HG03521 (cell line): Measurements from ENCODE around the gene ZNF831.

Experiments
- ATAC-seq: cut with Tn5 transposase; IDR thresholded peaks from one replicate; pipeline ENCODE4 v1.9.1; 2021; ENCODE audit warnings: mild to moderate bottlenecking, moderate library complexity; ENCODE audit not compliant: unreplicated experiment

Gene ZNF831

GRCh38 chr20:59207742-59208357 lies 44.2 kb downstream of the ZNF831 start:
- no peak for ATAC-seq

GRCh38 chr20:59210186-59210585 lies 46.6 kb downstream of the ZNF831 start:
- ATAC-seq: no peak

- no peak for ATAC-seq
These were observed 47.7 kb downstream of the ZNF831 start for GRCh38 chr20:59211208-59211765.

- ATAC-seq: no peak
These were observed 50.5 kb downstream of the ZNF831 start for GRCh38 chr20:59214073-59214472.

GRCh38 chr20:59214606-59215547 lies 51.3 kb downstream of the ZNF831 start:
- ATAC-seq: no peak

GRCh38 chr20:59217173-59217572 lies 53.6 kb downstream of the ZNF831 start:
- ATAC-seq: no peak

- ATAC-seq: no peak
These were observed 54.2 kb downstream of the ZNF831 start for GRCh38 chr20:59217794-59218280.

GRCh38 chr20:59219211-59219610 lies 55.6 kb downstream of the ZNF831 start:
- ATAC-seq: no peak

GRCh38 chr20:59220161-59220560 lies 56.5 kb downstream of the ZNF831 start:
- no peak for ATAC-seq

- no peak for ATAC-seq
These were observed 57.6 kb downstream of the ZNF831 start for GRCh38 chr20:59221049-59221706.

- no peak for ATAC-seq
These were observed 58.2 kb downstream of the ZNF831 start for GRCh38 chr20:59221707-59222252.

- ATAC-seq: no peak
These were observed 58.9 kb downstream of the ZNF831 start for GRCh38 chr20:59222253-59223181.

GRCh38 chr20:59223182-59223601 lies 59.6 kb downstream of the ZNF831 start:
- no peak for ATAC-seq

- ATAC-seq: no peak
These were observed 60.1 kb downstream of the ZNF831 start for GRCh38 chr20:59223750-59224149.

- no peak for ATAC-seq
These were observed 60.6 kb downstream of the ZNF831 start for GRCh38 chr20:59224236-59224635.

GRCh38 chr20:59230385-59230784 lies 66.8 kb downstream of the ZNF831 start:
- ATAC-seq: no peak

- no peak for ATAC-seq
These were observed 67.6 kb downstream of the ZNF831 start for GRCh38 chr20:59231124-59231804.

- ATAC-seq: no peak
These were observed 69.0 kb downstream of the ZNF831 start for GRCh38 chr20:59232618-59233017.

- ATAC-seq: no peak
These were observed 71.6 kb downstream of the ZNF831 start for GRCh38 chr20:59235226-59235625.
